Esophagus squamous epithelium (tissue), 4 donors: ENCODE measurements around the gene FAM3C.

Experiments used
- POLR2A ChIP-seq, 4 donors: fragments of 450-650 bp; IDR thresholded peaks; one replicate each; pipeline ENCODE4 v1.6.1; 2017; ENCODE audit warnings: antibody characterized with exemption in 4 of 4, mild to moderate bottlenecking in 4 of 4, moderate library complexity in 3 of 4
- TF ChIP-seq, protein P1 (sequence below), 6 experiments: fragments of 450-650 bp in 4 of 6; fragments of 200-600 bp in 2 of 6; sonication (generic) in 2 of 6; IDR thresholded peaks; one replicate each; pipeline ENCODE4 v1.5.1; 2016 to 2019; ENCODE audit warnings: antibody characterized with exemption in 6 of 6, mild to moderate bottlenecking in 4 of 6, moderate library complexity in 4 of 6

DNA sequence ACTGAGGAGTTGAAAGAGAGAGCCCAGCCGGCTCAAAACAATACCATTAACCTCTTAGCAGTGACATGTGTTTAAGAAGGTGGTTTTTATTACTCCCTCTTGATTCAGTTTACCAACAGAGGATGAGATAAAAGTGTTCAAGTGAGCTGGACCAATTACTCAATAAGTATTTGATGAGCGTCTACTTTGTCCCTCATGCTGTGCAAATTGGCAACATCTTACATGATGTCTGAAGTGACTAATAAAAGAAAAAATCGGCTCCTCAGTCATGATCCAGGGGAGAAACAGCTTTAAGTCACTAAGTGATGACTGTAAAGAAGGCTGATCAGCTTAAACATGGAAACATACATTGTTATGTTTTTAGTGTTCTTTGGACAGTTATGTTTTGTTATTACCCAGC lies 59.5 kb downstream of the FAM3C start:
- TF ChIP-seq, protein P1, sequence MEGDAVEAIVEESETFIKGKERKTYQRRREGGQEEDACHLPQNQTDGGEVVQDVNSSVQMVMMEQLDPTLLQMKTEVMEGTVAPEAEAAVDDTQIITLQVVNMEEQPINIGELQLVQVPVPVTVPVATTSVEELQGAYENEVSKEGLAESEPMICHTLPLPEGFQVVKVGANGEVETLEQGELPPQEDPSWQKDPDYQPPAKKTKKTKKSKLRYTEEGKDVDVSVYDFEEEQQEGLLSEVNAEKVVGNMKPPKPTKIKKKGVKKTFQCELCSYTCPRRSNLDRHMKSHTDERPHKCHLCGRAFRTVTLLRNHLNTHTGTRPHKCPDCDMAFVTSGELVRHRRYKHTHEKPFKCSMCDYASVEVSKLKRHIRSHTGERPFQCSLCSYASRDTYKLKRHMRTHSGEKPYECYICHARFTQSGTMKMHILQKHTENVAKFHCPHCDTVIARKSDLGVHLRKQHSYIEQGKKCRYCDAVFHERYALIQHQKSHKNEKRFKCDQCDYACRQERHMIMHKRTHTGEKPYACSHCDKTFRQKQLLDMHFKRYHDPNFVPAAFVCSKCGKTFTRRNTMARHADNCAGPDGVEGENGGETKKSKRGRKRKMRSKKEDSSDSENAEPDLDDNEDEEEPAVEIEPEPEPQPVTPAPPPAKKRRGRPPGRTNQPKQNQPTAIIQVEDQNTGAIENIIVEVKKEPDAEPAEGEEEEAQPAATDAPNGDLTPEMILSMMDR (IDR thresholded peaks at IDR 0.05), result no peak
- no peak for TF ChIP-seq POLR2A (IDR thresholded peaks at IDR 0.05)
